Measurements from ENCODE around the gene ADAMTS2. TPM values are rescaled to one million over a fixed set of nuclear protein-coding genes. Genes with fewer than 3 reads are reported as not detected.
"Not testable (repeated sequence)": the region's sequence is repeated elsewhere in the genome, so short reads cannot be mapped to it uniquely, and the experiment has no call there.

Gene ADAMTS2
- total RNA-seq, 1 experiment from 2014 or later: 3.9 TPM

GRCh38 chr5:179110528-179110927 lies 234.7 kb downstream of the ADAMTS2 start:
- POLR2A ChIA-PET: no interaction called here
- Histone ChIP-seq H3K9me3 (ENCODE audit: control insufficient read depth in 1 of 2, insufficient read depth in 1 of 2, low read depth in 1 of 2, low read length in 2 of 2) (no peaks in the 10 kb centered on the region), H3K4me2 (ENCODE audit: low read length) (no peak overlapping the region), H3K27me3 (ENCODE audit: insufficient read depth, low read length) (no peaks in the 10 kb centered on the region), H3K9ac (ENCODE audit: low read length) (no peak overlapping the region), H3K4me1 (ENCODE audit: control insufficient read depth in 1 of 2, insufficient read depth in 2 of 2, low read length in 2 of 2) (no peaks in the 10 kb centered on the region), H4K20me1 (ENCODE audit: insufficient read depth) (no peaks in the 10 kb centered on the region), H3K79me2 (ENCODE audit: insufficient read depth, low read length) (no peaks in the 10 kb centered on the region), H3K9me2 (ENCODE audit: insufficient read depth) (no peaks in the 10 kb centered on the region), H3K4me3 (replicated peaks in 1 of 2; ENCODE audit: low read depth in 1 of 2, low read length in 2 of 2) (no peak overlapping the region), H3K27ac (ENCODE audit: low read depth, low read length) (no peak overlapping the region), H3K36me3 (ENCODE audit: control insufficient read depth in 1 of 2, insufficient read depth in 2 of 2, low read length in 2 of 2) (no peaks in the 10 kb centered on the region), H2AFZ (ENCODE audit: low read depth, low read length, poor library complexity, severe bottlenecking) (no peak overlapping the region)
- ATAC-seq: no peak
- intact Hi-C loops (cut with micrococcal nuclease): no loop called here
- TF ChIP-seq MAX (IDR thresholded peaks at IDR 0.05): no peak
- CTCF ChIA-PET: no interaction called here
- BruUV-seq (replicated peaks): no TSS peak
- no peak for DNase-seq (ENCODE audit: low read depth, low spot score)
- RAD21 ChIA-PET (ENCODE audit: low non-redundant PET in 1 of 2, low total read pairs in 2 of 2, uncharacterized antibody in 2 of 2, unreplicated experiment in 2 of 2): no interaction called here

- H2AFZ ChIP-seq (ENCODE audit: low read depth, low read length, poor library complexity, severe bottlenecking); BruUV-seq (replicated peaks); H3K4me2 ChIP-seq (ENCODE audit: low read length); POLR2A ChIA-PET; H3K4me1 ChIP-seq (ENCODE audit: control insufficient read depth in 1 of 2, insufficient read depth in 2 of 2, low read length in 2 of 2); RAD21 ChIA-PET (ENCODE audit: low non-redundant PET in 1 of 2, low total read pairs in 2 of 2, uncharacterized antibody in 2 of 2, unreplicated experiment in 2 of 2); H3K9me2 ChIP-seq (ENCODE audit: insufficient read depth); H3K9me3 ChIP-seq (ENCODE audit: control insufficient read depth in 1 of 2, insufficient read depth in 1 of 2, low read depth in 1 of 2, low read length in 2 of 2); DNase-seq (ENCODE audit: low read depth, low spot score); intact Hi-C loops (cut with micrococcal nuclease); H3K9ac ChIP-seq (ENCODE audit: low read length); H3K79me2 ChIP-seq (ENCODE audit: insufficient read depth, low read length); H3K4me3 ChIP-seq (replicated peaks in 1 of 2; ENCODE audit: low read depth in 1 of 2, low read length in 2 of 2); CTCF ChIA-PET; H3K27me3 ChIP-seq (ENCODE audit: insufficient read depth, low read length); H3K36me3 ChIP-seq (ENCODE audit: control insufficient read depth in 1 of 2, insufficient read depth in 2 of 2, low read length in 2 of 2); ATAC-seq; H3K27ac ChIP-seq (ENCODE audit: low read depth, low read length); H4K20me1 ChIP-seq (ENCODE audit: insufficient read depth): not testable (repeated sequence)
These were observed 244.0 kb downstream of the ADAMTS2 start for GRCh38 chr5:179101282-179101681.

GRCh38 chr5:179089502-179089901 lies 255.8 kb downstream of the ADAMTS2 start:
- CTCF ChIA-PET: no interaction called here
- Histone ChIP-seq H3K4me3 (replicated peaks in 1 of 2; ENCODE audit: low read depth in 1 of 2, low read length in 2 of 2) (no peak overlapping the region), H3K4me2 (ENCODE audit: low read length) (no peak overlapping the region), H2AFZ (ENCODE audit: low read depth, low read length, poor library complexity, severe bottlenecking) (no peak overlapping the region), H3K27ac (ENCODE audit: low read depth, low read length) (no peak overlapping the region), H3K36me3 (ENCODE audit: control insufficient read depth in 1 of 2, insufficient read depth in 2 of 2, low read length in 2 of 2) (no peaks in the 10 kb centered on the region), H3K79me2 (ENCODE audit: insufficient read depth, low read length) (no peaks in the 10 kb centered on the region), H3K9me3 (ENCODE audit: control insufficient read depth in 1 of 2, insufficient read depth in 1 of 2, low read depth in 1 of 2, low read length in 2 of 2) (peaks cover 6 to 7% of the 10 kb centered on the region in 2 experiments; a peak in 2 of 4 replicates), H3K9ac (ENCODE audit: low read length) (no peak overlapping the region), H3K9me2 (ENCODE audit: insufficient read depth) (no peaks in the 10 kb centered on the region), H4K20me1 (ENCODE audit: insufficient read depth) (no peaks in the 10 kb centered on the region), H3K4me1 (ENCODE audit: control insufficient read depth in 1 of 2, insufficient read depth in 2 of 2, low read length in 2 of 2) (no peaks in the 10 kb centered on the region), H3K27me3 (ENCODE audit: insufficient read depth, low read length) (no peaks in the 10 kb centered on the region)
- intact Hi-C loops (cut with micrococcal nuclease): no loop called here
- DNase-seq (ENCODE audit: low read depth, low spot score) (no peak), ATAC-seq (no peak)
- POLR2A ChIA-PET: no interaction called here
- no TSS peak for BruUV-seq (replicated peaks)
- TF ChIP-seq SP1 (IDR thresholded peaks at IDR 0.05; ENCODE audit: low read depth): no peak
- TF ChIP-seq TCF7L2 (IDR thresholded peaks at IDR 0.05; ENCODE audit: borderline replicate concordance, extremely low read depth, insufficient read depth, insufficient read length): no peak
- TF ChIP-seq ELF1 (IDR thresholded peaks at IDR 0.05; ENCODE audit: borderline replicate concordance, low read depth): no peak
- TF ChIP-seq MAX (IDR thresholded peaks at IDR 0.05): no peak
- no peak for TF ChIP-seq ATF3 (IDR thresholded peaks at IDR 0.05)
- no peak for TF ChIP-seq JUND (IDR thresholded peaks at IDR 0.05)
- no peak for TF ChIP-seq POLR2AphosphoS5 (IDR thresholded peaks at IDR 0.05; ENCODE audit: low read depth, low read length)
- RAD21 ChIA-PET (ENCODE audit: low non-redundant PET in 1 of 2, low total read pairs in 2 of 2, uncharacterized antibody in 2 of 2, unreplicated experiment in 2 of 2): no interaction called here

All from HCT116 (cell line).